Uterus (tissue), 2 donors: Measurements from ENCODE around the gene EML1.

Experiments
- POLR2A ChIP-seq, 2 donors: fragments of 450-650 bp; IDR thresholded peaks; one replicate each; pipeline ENCODE4 v1.6.1; 2016; ENCODE audit warnings: antibody characterized with exemption in 2 of 2, mild to moderate bottlenecking in 1 of 2, moderate library complexity in 1 of 2
- TF ChIP-seq, protein P1 (sequence below), 4 experiments: fragments of 200-600 bp in 2 of 4; fragments of 450-650 bp in 2 of 4; sonication (generic) in 2 of 4; IDR thresholded peaks; one replicate each; pipeline ENCODE4 v1.5.1; 2016 to 2019; ENCODE audit warnings: antibody characterized with exemption in 4 of 4, mild to moderate bottlenecking in 2 of 4, moderate library complexity in 1 of 4

DNA sequence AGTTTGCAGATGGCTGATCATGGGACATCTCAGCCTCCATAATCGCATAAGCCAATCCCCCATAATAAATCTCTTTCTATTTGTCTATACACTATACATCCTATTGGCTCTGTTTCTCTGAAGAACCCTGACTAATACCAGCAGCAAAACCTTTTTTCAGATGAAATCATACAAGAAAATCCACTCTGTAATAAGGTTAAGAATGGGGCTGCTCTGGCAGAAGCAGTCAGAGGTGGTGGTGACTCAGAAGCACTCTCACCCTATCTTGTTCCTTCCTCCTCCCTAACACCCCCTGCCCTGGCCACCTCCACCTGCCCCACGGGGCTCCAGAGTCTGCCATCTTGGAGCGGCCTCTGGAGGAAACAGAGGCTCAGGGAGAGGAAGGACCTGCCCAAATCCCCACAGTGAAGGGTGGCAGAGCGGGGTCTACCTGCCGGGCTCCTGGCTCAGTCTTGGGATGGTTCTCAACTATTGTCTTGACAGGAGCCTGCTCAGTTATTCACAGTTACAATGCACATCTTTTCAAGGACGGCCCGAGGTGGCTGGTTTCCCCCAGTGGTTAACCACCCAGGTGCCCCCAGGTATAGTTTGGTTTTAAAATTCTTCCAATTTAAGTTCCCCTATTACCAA, 162.7 kb downstream of the EML1 start:
- TF ChIP-seq, protein P1, sequence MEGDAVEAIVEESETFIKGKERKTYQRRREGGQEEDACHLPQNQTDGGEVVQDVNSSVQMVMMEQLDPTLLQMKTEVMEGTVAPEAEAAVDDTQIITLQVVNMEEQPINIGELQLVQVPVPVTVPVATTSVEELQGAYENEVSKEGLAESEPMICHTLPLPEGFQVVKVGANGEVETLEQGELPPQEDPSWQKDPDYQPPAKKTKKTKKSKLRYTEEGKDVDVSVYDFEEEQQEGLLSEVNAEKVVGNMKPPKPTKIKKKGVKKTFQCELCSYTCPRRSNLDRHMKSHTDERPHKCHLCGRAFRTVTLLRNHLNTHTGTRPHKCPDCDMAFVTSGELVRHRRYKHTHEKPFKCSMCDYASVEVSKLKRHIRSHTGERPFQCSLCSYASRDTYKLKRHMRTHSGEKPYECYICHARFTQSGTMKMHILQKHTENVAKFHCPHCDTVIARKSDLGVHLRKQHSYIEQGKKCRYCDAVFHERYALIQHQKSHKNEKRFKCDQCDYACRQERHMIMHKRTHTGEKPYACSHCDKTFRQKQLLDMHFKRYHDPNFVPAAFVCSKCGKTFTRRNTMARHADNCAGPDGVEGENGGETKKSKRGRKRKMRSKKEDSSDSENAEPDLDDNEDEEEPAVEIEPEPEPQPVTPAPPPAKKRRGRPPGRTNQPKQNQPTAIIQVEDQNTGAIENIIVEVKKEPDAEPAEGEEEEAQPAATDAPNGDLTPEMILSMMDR (IDR thresholded peaks at IDR 0.05) = no peak
- TF ChIP-seq POLR2A (IDR thresholded peaks at IDR 0.05) = no peak
